H1 (cell line): ENCODE data around the gene BASP1. TPM values are rescaled to one million over a fixed set of nuclear protein-coding genes. Genes with fewer than 3 reads are reported as not detected.

Source experiments
- BCL11A ChIP-seq, 2 experiments: IDR thresholded peaks; one replicate each; pipeline ENCODE4 v1.6.1; 2011; ENCODE audit warnings: low read depth in 2 of 2, low read length in 2 of 2, mild to moderate bottlenecking in 2 of 2
- CHD2 ChIP-seq: IDR thresholded peaks from 2 replicates; pipeline ENCODE4 v1.6.1; 2012; ENCODE audit warnings: low read length, improper control_type of control experiment
- CTBP2 ChIP-seq: IDR thresholded peaks from 2 replicates; pipeline ENCODE4 v1.7.0; 2011; ENCODE audit warnings: borderline replicate concordance, mild to moderate bottlenecking, moderate library complexity, mixed read lengths, low read length; ENCODE audit not compliant: insufficient read depth, insufficient read length
- JUN ChIP-seq: IDR thresholded peaks from 2 replicates; pipeline ENCODE4 v1.6.1; 2011; ENCODE audit warnings: low read depth, mild to moderate bottlenecking, improper control_type of control experiment, low read length
- PHF8 ChIP-seq: fragments of 200-600 bp; sonication (generic); conservative IDR thresholded peaks from 2 replicates; pipeline ENCODE4 v1.7.1; 2012; ENCODE audit warnings: low read depth, mild to moderate bottlenecking, inconsistent platforms, low read length, moderate library complexity
- TAF7 ChIP-seq: optimal IDR thresholded peaks from 2 replicates; pipeline ENCODE3; 2011; ENCODE audit warnings: low read depth, mild to moderate bottlenecking, inconsistent platforms, low read length, moderate library complexity, borderline replicate concordance
- polyA plus RNA-seq, 7 experiments: library from polyadenylated mRNA; depleted of rRNA in 3 of 7; stranded (reverse) in 5 of 7; unstranded in 2 of 7; fragments of >200 nt in 5 of 7; fragments of 200-250 nt in 2 of 7; gene quantifications; 1 replicate in 5 of 7; 2 replicates in 1 of 7; 4 replicates in 1 of 7; pipeline versions ENCODE4 v1.2.1 to v1.2.3, GENCODE V29; 2011 to 2013; ENCODE audit warnings: missing spikeins in 2 of 7, mixed read lengths in 2 of 7
- total RNA-seq: library from RNA; stranded (reverse); fragmentation: NEBNext Ultra II Directional; extraction: Animal tissue kit (Norgen Biotek cat#: 25700); gene quantifications from 2 replicates; pipeline ENCODE4 v1.2.1, GENCODE V29; 2021
- TF ChIP-seq, protein P1 (sequence below): fragments of 300-600 bp; sonication (generic); IDR thresholded peaks from 2 replicates; pipeline ENCODE4 v1.7.1; 2012; ENCODE audit warnings: low read length, moderate library complexity, mild to moderate bottlenecking, inconsistent platforms; ENCODE audit not compliant: insufficient replicate concordance

The BASP1 gene
- total and polyA plus RNA-seq, 2 of the 8 experiments (the other 6 are each of a cell fraction or from before 2014, with no cell fraction given): 95.2 to 104 TPM

DNA sequence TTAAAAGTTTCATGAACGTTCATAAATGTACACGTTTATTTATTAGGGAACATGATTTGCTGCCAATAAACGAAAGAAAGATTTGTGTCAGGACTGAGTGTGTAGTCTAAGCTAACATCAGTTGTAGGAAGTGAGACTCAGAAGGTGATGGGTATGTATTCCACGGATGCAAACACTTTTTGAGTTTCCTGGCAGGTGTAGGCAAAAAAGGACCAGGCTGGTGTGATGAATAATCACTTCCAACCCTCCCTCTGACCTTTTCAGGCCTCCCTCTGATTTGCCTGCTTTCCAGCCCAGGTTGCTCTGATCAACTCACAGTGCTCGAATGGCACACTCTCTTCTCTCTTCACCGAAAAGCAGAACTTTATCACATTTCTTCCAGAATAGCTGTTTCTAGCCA, 51.8 kb downstream of the BASP1 start (continued):
- TF ChIP-seq, protein P1, sequence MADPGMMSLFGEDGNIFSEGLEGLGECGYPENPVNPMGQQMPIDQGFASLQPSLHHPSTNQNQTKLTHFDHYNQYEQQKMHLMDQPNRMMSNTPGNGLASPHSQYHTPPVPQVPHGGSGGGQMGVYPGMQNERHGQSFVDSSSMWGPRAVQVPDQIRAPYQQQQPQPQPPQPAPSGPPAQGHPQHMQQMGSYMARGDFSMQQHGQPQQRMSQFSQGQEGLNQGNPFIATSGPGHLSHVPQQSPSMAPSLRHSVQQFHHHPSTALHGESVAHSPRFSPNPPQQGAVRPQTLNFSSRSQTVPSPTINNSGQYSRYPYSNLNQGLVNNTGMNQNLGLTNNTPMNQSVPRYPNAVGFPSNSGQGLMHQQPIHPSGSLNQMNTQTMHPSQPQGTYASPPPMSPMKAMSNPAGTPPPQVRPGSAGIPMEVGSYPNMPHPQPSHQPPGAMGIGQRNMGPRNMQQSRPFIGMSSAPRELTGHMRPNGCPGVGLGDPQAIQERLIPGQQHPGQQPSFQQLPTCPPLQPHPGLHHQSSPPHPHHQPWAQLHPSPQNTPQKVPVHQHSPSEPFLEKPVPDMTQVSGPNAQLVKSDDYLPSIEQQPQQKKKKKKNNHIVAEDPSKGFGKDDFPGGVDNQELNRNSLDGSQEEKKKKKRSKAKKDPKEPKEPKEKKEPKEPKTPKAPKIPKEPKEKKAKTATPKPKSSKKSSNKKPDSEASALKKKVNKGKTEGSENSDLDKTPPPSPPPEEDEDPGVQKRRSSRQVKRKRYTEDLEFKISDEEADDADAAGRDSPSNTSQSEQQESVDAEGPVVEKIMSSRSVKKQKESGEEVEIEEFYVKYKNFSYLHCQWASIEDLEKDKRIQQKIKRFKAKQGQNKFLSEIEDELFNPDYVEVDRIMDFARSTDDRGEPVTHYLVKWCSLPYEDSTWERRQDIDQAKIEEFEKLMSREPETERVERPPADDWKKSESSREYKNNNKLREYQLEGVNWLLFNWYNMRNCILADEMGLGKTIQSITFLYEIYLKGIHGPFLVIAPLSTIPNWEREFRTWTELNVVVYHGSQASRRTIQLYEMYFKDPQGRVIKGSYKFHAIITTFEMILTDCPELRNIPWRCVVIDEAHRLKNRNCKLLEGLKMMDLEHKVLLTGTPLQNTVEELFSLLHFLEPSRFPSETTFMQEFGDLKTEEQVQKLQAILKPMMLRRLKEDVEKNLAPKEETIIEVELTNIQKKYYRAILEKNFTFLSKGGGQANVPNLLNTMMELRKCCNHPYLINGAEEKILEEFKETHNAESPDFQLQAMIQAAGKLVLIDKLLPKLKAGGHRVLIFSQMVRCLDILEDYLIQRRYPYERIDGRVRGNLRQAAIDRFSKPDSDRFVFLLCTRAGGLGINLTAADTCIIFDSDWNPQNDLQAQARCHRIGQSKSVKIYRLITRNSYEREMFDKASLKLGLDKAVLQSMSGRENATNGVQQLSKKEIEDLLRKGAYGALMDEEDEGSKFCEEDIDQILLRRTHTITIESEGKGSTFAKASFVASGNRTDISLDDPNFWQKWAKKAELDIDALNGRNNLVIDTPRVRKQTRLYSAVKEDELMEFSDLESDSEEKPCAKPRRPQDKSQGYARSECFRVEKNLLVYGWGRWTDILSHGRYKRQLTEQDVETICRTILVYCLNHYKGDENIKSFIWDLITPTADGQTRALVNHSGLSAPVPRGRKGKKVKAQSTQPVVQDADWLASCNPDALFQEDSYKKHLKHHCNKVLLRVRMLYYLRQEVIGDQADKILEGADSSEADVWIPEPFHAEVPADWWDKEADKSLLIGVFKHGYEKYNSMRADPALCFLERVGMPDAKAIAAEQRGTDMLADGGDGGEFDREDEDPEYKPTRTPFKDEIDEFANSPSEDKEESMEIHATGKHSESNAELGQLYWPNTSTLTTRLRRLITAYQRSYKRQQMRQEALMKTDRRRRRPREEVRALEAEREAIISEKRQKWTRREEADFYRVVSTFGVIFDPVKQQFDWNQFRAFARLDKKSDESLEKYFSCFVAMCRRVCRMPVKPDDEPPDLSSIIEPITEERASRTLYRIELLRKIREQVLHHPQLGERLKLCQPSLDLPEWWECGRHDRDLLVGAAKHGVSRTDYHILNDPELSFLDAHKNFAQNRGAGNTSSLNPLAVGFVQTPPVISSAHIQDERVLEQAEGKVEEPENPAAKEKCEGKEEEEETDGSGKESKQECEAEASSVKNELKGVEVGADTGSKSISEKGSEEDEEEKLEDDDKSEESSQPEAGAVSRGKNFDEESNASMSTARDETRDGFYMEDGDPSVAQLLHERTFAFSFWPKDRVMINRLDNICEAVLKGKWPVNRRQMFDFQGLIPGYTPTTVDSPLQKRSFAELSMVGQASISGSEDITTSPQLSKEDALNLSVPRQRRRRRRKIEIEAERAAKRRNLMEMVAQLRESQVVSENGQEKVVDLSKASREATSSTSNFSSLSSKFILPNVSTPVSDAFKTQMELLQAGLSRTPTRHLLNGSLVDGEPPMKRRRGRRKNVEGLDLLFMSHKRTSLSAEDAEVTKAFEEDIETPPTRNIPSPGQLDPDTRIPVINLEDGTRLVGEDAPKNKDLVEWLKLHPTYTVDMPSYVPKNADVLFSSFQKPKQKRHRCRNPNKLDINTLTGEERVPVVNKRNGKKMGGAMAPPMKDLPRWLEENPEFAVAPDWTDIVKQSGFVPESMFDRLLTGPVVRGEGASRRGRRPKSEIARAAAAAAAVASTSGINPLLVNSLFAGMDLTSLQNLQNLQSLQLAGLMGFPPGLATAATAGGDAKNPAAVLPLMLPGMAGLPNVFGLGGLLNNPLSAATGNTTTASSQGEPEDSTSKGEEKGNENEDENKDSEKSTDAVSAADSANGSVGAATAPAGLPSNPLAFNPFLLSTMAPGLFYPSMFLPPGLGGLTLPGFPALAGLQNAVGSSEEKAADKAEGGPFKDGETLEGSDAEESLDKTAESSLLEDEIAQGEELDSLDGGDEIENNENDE: no peak
- no peak for TF ChIP-seq TAF7
- TF ChIP-seq CHD2: no peak
- no peak for TF ChIP-seq JUN
- TF ChIP-seq CTBP2: no peak
- no peak for TF ChIP-seq PHF8
- TF ChIP-seq BCL11A (IDR thresholded peaks at IDR 0.05; ENCODE audit: low read depth in 2 of 2, low read length in 2 of 2): no peak
